Vagina (tissue), 2 donors: Measurements from ENCODE around the gene DHX35.

Experiments
- CTCF ChIP-seq, 3 experiments: fragments of 450-650 bp in 2 of 3; fragments of 200-600 bp in 1 of 3; sonication (generic) in 1 of 3; IDR thresholded peaks; one replicate each; pipeline ENCODE4 v1.5.1; 2017 to 2019; ENCODE audit warnings: antibody characterized with exemption in 3 of 3, mild to moderate bottlenecking in 2 of 3, moderate library complexity in 2 of 3
- POLR2A ChIP-seq, 2 donors: fragments of 450-650 bp; IDR thresholded peaks; one replicate each; pipeline ENCODE4 v1.6.1; 2017; ENCODE audit warnings: antibody characterized with exemption in 2 of 2, mild to moderate bottlenecking in 2 of 2, moderate library complexity in 2 of 2
- POLR2AphosphoS5 ChIP-seq, 2 donors: sonication (generic); formaldehyde crosslinking; IDR thresholded peaks; one replicate each; pipeline ENCODE4 v1.9.0; 2017; ENCODE audit warnings: antibody characterized with exemption in 2 of 2, mild to moderate bottlenecking in 2 of 2, low read depth in 1 of 2; ENCODE audit not compliant: insufficient read depth in 1 of 2

- TF ChIP-seq POLR2AphosphoS5 (IDR thresholded peaks at IDR 0.05; ENCODE audit: insufficient read depth in 1 of 2, low read depth in 1 of 2), result no peak
- no peak for TF ChIP-seq CTCF (IDR thresholded peaks at IDR 0.05)
- no peak for TF ChIP-seq POLR2A (IDR thresholded peaks at IDR 0.05)
Measured at GRCh38 chr20:38986663-38987062, 24.5 kb downstream of the DHX35 start.
